GM18508 (cell line): ENCODE measurements around the gene NAA16.
"Not testable (repeated sequence)": the region's sequence is repeated elsewhere in the genome, so short reads cannot be mapped to it uniquely, and the experiment has no call there.

ENCODE experiments used
- ATAC-seq: cut with Tn5 transposase; IDR thresholded peaks from one replicate; pipeline ENCODE4 v1.9.1; 2021; ENCODE audit warnings: moderate number of reproducible peaks; ENCODE audit not compliant: insufficient read depth, unreplicated experiment

NAA16 gene

GRCh38 chr13:41403983-41404382 lies 92.9 kb downstream of the NAA16 start:
- no peak for ATAC-seq

GRCh38 chr13:41405367-41405766 lies 94.3 kb downstream of the NAA16 start:
- no peak for ATAC-seq

- no peak for ATAC-seq
Observed at GRCh38 chr13:41407380-41407779, 96.3 kb downstream of the NAA16 start.

- no peak for ATAC-seq
Observed at GRCh38 chr13:41408121-41408520, 97.1 kb downstream of the NAA16 start.

- no peak for ATAC-seq
Observed at GRCh38 chr13:41408746-41409145, 97.7 kb downstream of the NAA16 start.

GRCh38 chr13:41409611-41410010 lies 98.5 kb downstream of the NAA16 start:
- ATAC-seq, result no peak

GRCh38 chr13:41411060-41411459 lies 100.0 kb downstream of the NAA16 start:
- no peak for ATAC-seq

- no peak for ATAC-seq
Observed at GRCh38 chr13:41411522-41411921, 100.5 kb downstream of the NAA16 start.

- no peak for ATAC-seq
Observed at GRCh38 chr13:41413872-41414271, 102.8 kb downstream of the NAA16 start.

- no peak for ATAC-seq
Observed at GRCh38 chr13:41416276-41416675, 105.2 kb downstream of the NAA16 start.

- no peak for ATAC-seq
Observed at GRCh38 chr13:41418027-41418426, 107.0 kb downstream of the NAA16 start.

- ATAC-seq, result no peak
Observed at GRCh38 chr13:41418731-41419130, 107.7 kb downstream of the NAA16 start.

- ATAC-seq, result no peak
Observed at GRCh38 chr13:41419206-41419605, 108.1 kb downstream of the NAA16 start.

- ATAC-seq, result no peak
Observed at GRCh38 chr13:41420146-41420545, 109.1 kb downstream of the NAA16 start.

GRCh38 chr13:41421330-41421729 lies 110.3 kb downstream of the NAA16 start:
- not testable (repeated sequence) for ATAC-seq

GRCh38 chr13:41421983-41422382 lies 110.9 kb downstream of the NAA16 start:
- not testable (repeated sequence) for ATAC-seq

GRCh38 chr13:41423259-41423658 lies 112.2 kb downstream of the NAA16 start:
- not testable (repeated sequence) for ATAC-seq

- ATAC-seq, result not testable (repeated sequence)
Observed at GRCh38 chr13:41424675-41425074, 113.6 kb downstream of the NAA16 start.

GRCh38 chr13:41426047-41426446 lies 115.0 kb downstream of the NAA16 start:
- no peak for ATAC-seq
